GM12864 (cell line): ENCODE results near the gene EPC1.

ENCODE experiments used
- DNase-seq: peaks from one replicate; pipeline ENCODE4 v3.0.0-alpha.2; 2011; ENCODE audit warnings: low read depth
- H3K4me3 ChIP-seq: 2 replicates; pipeline ENCODE4 v1.5.1; 2011; ENCODE audit warnings: mild to moderate bottlenecking, low read depth, low read length, control low read depth
- TF ChIP-seq, protein P1 (sequence below): IDR thresholded peaks from 2 replicates; pipeline ENCODE4 v1.5.1; 2011; ENCODE audit warnings: low read depth, mild to moderate bottlenecking, moderate library complexity, low read length, control low read depth, inconsistent platforms; ENCODE audit errors: missing control alignments

EPC1 gene

DNA sequence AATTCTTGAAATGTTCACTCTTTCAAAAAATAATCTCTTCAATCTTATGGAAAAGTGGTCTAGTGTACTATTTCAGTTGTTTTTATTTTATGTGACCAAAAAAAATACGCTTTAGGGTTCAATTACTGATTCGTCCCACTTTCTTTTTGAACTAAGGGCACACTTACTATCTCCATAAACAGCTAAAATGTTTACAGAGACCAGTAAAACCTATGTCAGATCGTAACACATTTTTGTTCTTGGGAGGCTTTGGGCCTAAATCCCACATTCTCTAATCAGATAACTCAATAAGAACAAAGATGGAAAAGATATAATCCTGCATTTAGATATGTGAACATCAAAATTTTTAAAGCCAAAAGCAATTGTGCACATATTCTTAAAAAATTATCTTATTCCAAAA, 29.8 kb upstream of the EPC1 start:
- TF ChIP-seq, protein P1, sequence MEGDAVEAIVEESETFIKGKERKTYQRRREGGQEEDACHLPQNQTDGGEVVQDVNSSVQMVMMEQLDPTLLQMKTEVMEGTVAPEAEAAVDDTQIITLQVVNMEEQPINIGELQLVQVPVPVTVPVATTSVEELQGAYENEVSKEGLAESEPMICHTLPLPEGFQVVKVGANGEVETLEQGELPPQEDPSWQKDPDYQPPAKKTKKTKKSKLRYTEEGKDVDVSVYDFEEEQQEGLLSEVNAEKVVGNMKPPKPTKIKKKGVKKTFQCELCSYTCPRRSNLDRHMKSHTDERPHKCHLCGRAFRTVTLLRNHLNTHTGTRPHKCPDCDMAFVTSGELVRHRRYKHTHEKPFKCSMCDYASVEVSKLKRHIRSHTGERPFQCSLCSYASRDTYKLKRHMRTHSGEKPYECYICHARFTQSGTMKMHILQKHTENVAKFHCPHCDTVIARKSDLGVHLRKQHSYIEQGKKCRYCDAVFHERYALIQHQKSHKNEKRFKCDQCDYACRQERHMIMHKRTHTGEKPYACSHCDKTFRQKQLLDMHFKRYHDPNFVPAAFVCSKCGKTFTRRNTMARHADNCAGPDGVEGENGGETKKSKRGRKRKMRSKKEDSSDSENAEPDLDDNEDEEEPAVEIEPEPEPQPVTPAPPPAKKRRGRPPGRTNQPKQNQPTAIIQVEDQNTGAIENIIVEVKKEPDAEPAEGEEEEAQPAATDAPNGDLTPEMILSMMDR = no peak
- no peak for DNase-seq
- peak overlapping the region; percentile 73 for H3K4me3 ChIP-seq

DNA sequence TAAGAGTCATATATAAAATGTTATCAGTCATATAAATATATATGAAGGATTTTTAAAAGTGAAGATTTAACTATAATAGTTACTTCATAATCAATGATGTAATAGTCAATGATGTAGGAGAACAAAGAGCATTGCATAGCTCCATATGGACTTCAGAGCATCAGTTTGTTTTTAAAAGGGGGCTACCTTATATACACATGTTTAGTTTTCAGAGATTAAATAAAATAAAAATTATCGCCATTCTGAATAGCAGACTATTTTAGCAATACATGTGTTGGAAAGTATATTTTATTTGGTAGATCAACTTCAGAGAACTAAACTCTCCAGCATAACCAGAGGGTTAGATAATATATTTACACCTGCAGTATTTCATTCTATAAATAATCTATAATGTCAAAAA, 29.1 kb upstream of the EPC1 start:
- H3K4me3 ChIP-seq = no peak overlapping the region; the same call in 1 of the 2 replicates
- TF ChIP-seq, protein P1 = no peak
- no peak for DNase-seq

DNA sequence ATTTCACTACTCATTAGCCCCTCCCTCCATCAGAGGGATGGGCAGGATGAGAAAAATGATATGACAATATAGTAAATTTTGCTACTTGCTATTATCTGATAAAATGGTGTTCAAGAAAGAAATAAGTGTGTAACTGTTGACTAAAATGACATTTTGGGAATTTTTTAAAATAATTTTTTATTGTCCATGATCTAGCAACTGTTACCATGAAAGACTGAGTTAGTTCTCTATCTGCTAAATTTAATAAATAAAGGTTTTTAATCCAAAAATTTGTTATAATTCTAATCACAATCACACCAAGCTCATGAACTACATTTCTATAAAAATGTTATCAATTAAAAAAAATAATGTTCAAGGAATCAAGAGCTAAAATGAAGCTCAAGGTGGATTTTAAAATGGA, 28.7 kb upstream of the EPC1 start:
- TF ChIP-seq, protein P1 = no peak
- DNase-seq = no peak
- H3K4me3 ChIP-seq = no peak overlapping the region

GRCh38 chr10:32374605-32375004, 27.6 kb upstream of the EPC1 start:
- H3K4me3 ChIP-seq = no peak overlapping the region

GRCh38 chr10:32373496-32373895, 26.5 kb upstream of the EPC1 start:
- no peak for DNase-seq
- no peak overlapping the region for H3K4me3 ChIP-seq
- TF ChIP-seq, protein P1 = no peak

More at GRCh38 chr10:32374605-32375004, 27.6 kb upstream of the EPC1 start:
- no peak for DNase-seq
- TF ChIP-seq, protein P1 = no peak

DNA sequence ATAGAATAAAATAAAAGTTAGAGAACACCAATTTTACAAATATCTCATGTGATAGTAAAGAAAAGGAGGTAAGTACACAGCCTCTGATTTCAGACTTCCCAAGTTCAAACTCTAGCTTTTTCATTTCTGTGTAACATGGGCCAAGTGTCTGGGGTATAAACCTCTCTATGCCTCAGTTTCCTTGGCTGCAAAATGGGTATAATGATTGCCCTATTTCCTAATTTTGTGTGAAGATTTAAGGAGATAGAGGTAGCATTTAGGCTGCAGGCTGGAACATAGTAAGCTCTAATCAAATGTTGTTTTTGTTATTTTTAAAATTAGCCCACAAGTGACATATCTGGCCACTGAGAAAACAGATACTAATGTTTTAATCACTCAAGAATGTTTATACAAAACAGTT, 26.1 kb upstream of the EPC1 start:
- no peak for DNase-seq
- TF ChIP-seq, protein P1 = no peak
- no peak overlapping the region for H3K4me3 ChIP-seq

DNA sequence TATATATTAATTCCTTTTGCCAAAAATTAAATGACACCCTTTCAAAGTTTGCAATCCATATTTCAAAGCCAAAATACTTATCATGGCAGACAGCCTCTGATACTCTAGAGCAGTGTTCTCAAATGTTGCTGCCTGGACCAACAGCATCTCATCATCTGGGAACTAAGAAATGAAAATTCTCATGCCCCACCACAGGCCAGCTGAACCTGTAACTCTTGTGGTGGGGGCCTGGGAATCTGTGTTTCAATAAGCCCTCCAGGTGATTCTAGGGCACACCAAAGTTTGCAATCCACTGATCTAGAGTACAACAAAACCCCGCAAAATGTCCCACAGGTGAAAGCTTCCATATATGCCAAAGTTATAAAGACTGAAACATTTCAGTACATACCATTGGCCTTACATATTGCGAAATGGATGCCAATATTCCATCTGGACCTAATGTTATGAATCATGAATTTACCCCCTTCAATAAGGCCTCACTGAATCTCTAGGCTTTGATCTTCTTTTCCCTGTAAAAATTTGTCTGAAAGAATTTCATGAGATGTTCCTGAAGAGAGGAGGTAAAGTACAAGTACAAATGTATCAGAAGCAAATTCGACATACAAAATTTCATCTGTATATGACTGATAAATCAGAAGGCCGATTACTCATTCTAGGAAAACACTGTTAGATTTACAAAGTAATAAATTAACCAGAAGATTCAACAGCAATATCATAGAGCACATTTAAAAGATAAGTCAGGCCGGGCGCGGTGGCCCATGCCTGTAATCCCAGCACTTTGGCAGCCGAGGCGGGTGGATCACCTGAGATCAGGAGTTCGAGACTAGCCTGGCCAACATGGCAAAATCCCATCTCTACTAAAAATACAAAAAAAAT, 25.3 kb upstream of the EPC1 start:
- no peak for DNase-seq

More for the DNA sequence above, 25.3 kb upstream of the EPC1 start:
- TF ChIP-seq, protein P1 = no peak
- no peak overlapping the region for H3K4me3 ChIP-seq
